HG02884 (cell line): ENCODE results near the gene CCSER1.
"Not testable (repeated sequence)": the region's sequence is repeated elsewhere in the genome, so short reads cannot be mapped to it uniquely, and the experiment has no call there.

ENCODE experiments used
- ATAC-seq: cut with Tn5 transposase; IDR thresholded peaks from one replicate; pipeline ENCODE4 v1.9.1; 2021; ENCODE audit warnings: mild to moderate bottlenecking, moderate library complexity; ENCODE audit not compliant: unreplicated experiment

Gene CCSER1

GRCh38 chr4:90798948-90799347, 671.8 kb downstream of the CCSER1 start:
- ATAC-seq = no peak

GRCh38 chr4:90799895-90800294, 672.7 kb downstream of the CCSER1 start:
- ATAC-seq = no peak

- ATAC-seq = no peak
These were observed 688.4 kb downstream of the CCSER1 start for GRCh38 chr4:90815569-90815968.

- ATAC-seq = no peak
These were observed 689.6 kb downstream of the CCSER1 start for GRCh38 chr4:90816754-90817153.

- no peak for ATAC-seq
These were observed 697.3 kb downstream of the CCSER1 start for GRCh38 chr4:90824266-90825150.

- ATAC-seq = no peak
These were observed 698.7 kb downstream of the CCSER1 start for GRCh38 chr4:90825849-90826248.

- ATAC-seq = no peak
These were observed 706.5 kb downstream of the CCSER1 start for GRCh38 chr4:90833706-90834105.

- ATAC-seq = no peak
These were observed 710.0 kb downstream of the CCSER1 start for GRCh38 chr4:90837241-90837640.

GRCh38 chr4:90838859-90839258, 711.7 kb downstream of the CCSER1 start:
- not testable (repeated sequence) for ATAC-seq

- ATAC-seq = no peak
These were observed 713.1 kb downstream of the CCSER1 start for GRCh38 chr4:90840291-90840690.

- no peak for ATAC-seq
These were observed 713.6 kb downstream of the CCSER1 start for GRCh38 chr4:90840828-90841227.

- ATAC-seq = no peak
These were observed 714.5 kb downstream of the CCSER1 start for GRCh38 chr4:90841676-90842075.

- peak; percentile 93 for ATAC-seq
These were observed 715.8 kb downstream of the CCSER1 start for GRCh38 chr4:90842960-90843359.

- ATAC-seq = no peak
These were observed 717.0 kb downstream of the CCSER1 start for GRCh38 chr4:90844241-90844640.

- peak; percentile 39 for ATAC-seq
These were observed 718.6 kb downstream of the CCSER1 start for GRCh38 chr4:90845777-90846176.

GRCh38 chr4:90852237-90852636, 725.0 kb downstream of the CCSER1 start:
- no peak for ATAC-seq

- no peak for ATAC-seq
These were observed 727.9 kb downstream of the CCSER1 start for GRCh38 chr4:90855111-90855510.

- no peak for ATAC-seq
These were observed 730.1 kb downstream of the CCSER1 start for GRCh38 chr4:90857081-90857820.

- ATAC-seq = no peak
These were observed 748.6 kb downstream of the CCSER1 start for GRCh38 chr4:90875791-90876190.

GRCh38 chr4:90876296-90876695, 749.1 kb downstream of the CCSER1 start:
- no peak for ATAC-seq

- no peak for ATAC-seq
These were observed 756.3 kb downstream of the CCSER1 start for GRCh38 chr4:90883519-90883918.

- no peak for ATAC-seq
These were observed 761.4 kb downstream of the CCSER1 start for GRCh38 chr4:90888571-90888970.
